ENCODE results near the gene THAP4.

Gene THAP4

DNA sequence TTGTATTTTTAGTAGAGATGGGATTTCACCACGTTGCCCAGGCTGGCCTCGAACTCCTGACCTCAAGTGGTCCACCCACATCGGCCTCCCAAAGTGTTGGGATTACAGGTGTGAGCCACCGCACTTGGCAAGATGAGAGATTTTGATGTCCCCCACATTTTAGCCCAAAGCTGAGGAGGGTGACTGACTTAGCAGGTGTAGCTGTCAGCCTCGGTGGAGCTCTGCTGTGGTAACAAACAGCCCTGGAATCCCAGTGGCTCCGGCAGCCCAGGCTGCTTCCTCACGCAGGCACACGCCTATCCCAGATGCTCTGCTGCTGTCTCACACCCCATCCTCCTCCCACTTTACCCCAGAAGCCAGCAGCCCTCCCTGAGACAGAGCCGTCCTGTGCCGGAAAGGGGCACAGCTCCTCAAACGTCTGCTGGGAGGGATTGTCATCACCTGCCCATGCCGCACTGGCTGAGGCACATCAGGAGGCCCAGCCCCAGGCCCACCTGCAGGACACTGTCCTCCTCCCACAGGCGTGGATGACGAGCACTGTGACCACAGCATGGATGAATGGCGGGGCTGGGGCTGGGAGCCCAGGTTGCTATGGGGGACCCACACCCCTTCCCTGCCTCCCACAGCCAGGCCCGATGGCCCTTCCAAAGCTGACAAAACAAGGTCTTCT lies 89.0 kb downstream of the THAP4 start:
- no peaks in the 10 kb centered on the region for H3K4me1 ChIP-seq (ENCODE audit: control extremely low read depth in 1 of 4, control insufficient read depth in 4 of 4, insufficient read depth in 4 of 4, low read length in 3 of 4)
- CTCF ChIA-PET: interaction anchor here (1.4 kb wide), 1 partner anchor 9 kb away, joined by 4 read pairs; no protein-coding TSS in a partner anchor
- no peak overlapping the region for H3K4me3 ChIP-seq (ENCODE audit: control insufficient read depth in 1 of 7, extremely low read depth in 1 of 7, insufficient read depth in 4 of 7, low read depth in 2 of 7, low read length in 6 of 7)
- no peak for DNase-seq
- no peak overlapping the region for H3K27ac ChIP-seq (ENCODE audit: insufficient read depth in 1 of 2, low read depth in 1 of 2, low read length in 2 of 2, poor library complexity in 1 of 2, severe bottlenecking in 2 of 2)
- WGBS (ENCODE audit: insufficient coverage): 96% methylated on average over 12 of the region's 16 CpGs
- H3K36me3 ChIP-seq (ENCODE audit: control insufficient read depth in 4 of 4, insufficient read depth in 4 of 4, low read length in 3 of 4): no peaks in the 10 kb centered on the region
- POLR2A ChIA-PET: no interaction called here
- peaks cover 0 to 94% (median 37%) of the 10 kb centered on the region in 5 experiments for H3K27me3 ChIP-seq (replicated peaks in 2 of 5; ENCODE audit: control insufficient read depth in 4 of 5, insufficient read depth in 5 of 5, low read length in 4 of 5)
- H3K9me3 ChIP-seq (ENCODE audit: control extremely low read depth in 1 of 5, control insufficient read depth in 4 of 5, insufficient read depth in 2 of 5, low read depth in 1 of 5, low read length in 4 of 5): no peaks in the 10 kb centered on the region

DNA sequence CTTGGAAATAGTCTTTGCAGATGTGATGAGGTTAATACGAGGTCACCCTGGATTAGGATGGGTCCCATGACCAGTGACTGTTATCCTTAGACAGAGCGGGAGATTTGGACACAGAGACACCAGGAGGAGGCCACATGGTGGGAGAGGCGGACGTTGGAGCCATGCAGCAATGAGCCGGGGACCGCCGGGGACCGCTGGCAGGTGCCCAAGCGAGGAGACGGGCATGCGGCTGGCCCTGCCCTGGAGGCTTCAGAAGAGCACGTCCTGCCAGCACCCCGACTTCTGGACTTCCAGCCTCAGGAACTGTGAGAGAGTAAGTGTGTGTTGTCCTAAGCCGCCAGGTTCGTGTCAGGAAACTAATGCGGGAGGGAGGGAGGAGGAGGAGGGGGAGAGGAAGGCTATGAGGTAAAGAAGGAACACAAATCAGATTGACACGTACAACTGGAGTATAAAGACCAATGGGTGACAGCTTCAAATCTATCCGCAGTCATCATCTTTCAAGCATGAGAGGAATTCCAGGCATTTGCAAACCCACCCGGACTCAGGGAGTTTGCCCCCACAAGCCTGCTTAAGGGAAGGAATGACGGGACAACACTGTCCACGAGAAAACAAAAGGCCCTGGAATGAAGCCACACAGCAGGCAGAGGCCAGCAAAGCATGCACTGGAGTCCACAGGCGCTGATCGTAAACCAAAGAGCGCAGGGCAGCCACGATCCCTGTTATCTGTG lies 90.0 kb downstream of the THAP4 start:
- H3K9me3 ChIP-seq (ENCODE audit: control extremely low read depth in 1 of 5, control insufficient read depth in 4 of 5, insufficient read depth in 2 of 5, low read depth in 1 of 5, low read length in 4 of 5): no peaks in the 10 kb centered on the region
- POLR2A ChIA-PET: no interaction called here
- 25% methylated on average over 14 of the region's 25 CpGs for WGBS (ENCODE audit: insufficient coverage)

DNA sequence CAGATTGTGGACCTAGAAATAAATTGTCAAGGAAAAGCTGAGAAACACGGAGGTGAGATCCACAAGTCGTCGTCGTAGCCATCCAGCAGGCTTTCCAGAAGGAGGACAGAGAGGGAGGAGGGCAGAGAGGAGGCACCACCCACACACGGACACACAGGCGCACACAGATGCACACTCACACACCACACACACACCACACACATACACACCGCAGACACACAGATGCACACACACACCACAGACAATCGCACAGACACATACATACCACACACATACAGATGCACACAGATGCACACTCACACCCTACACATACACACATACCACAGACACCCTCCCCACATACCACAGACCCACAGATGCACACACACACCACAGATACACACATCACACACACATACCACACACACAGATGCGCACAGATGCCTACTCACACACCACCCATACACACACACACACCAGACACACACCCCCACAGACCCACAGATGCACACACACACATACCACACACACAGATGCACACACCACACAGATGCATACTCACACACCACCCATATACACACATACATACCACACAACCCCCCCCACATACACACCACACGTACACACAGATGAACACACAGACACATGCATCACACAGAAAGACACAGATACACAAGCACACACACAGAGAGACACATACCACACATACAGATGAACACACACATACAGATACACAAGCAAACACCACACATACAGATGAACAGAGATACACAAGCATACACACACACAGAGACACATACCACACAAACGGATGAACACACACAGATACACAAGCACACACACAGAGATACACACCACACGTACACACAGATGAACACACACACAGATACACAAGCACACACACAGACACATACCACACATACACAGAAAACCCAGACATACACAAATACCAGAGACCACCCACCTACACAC lies 91.2 kb downstream of the THAP4 start:
- Histone ChIP-seq H3K9me3 (ENCODE audit: control extremely low read depth in 1 of 5, control insufficient read depth in 4 of 5, insufficient read depth in 2 of 5, low read depth in 1 of 5, low read length in 4 of 5) (no peaks in the 10 kb centered on the region), H3K27me3 (replicated peaks in 2 of 5; ENCODE audit: control insufficient read depth in 4 of 5, insufficient read depth in 5 of 5, low read length in 4 of 5) (peaks cover 0 to 92% (median 37%) of the 10 kb centered on the region in 5 experiments), H3K4me1 (ENCODE audit: control extremely low read depth in 1 of 4, control insufficient read depth in 4 of 4, insufficient read depth in 4 of 4, low read length in 3 of 4) (peaks cover 0 to 11% (median 8%) of the 10 kb centered on the region in 4 experiments), H3K4me3 (ENCODE audit: control insufficient read depth in 1 of 7, extremely low read depth in 1 of 7, insufficient read depth in 4 of 7, low read depth in 2 of 7, low read length in 6 of 7) (no peak overlapping the region), H3K27ac (ENCODE audit: insufficient read depth in 1 of 2, low read depth in 1 of 2, low read length in 2 of 2, poor library complexity in 1 of 2, severe bottlenecking in 2 of 2) (no peak overlapping the region), H3K36me3 (ENCODE audit: control insufficient read depth in 4 of 4, insufficient read depth in 4 of 4, low read length in 3 of 4) (no peaks in the 10 kb centered on the region)
- CTCF ChIA-PET: no interaction called here
- 87% methylated on average over 5 of the region's 12 CpGs for WGBS (ENCODE audit: insufficient coverage)
- no peak for DNase-seq
- POLR2A ChIA-PET: no interaction called here

More for the DNA sequence above, 90.0 kb downstream of the THAP4 start:
- no peaks in the 10 kb centered on the region for H3K36me3 ChIP-seq (ENCODE audit: control insufficient read depth in 4 of 4, insufficient read depth in 4 of 4, low read length in 3 of 4)
- H3K4me3 ChIP-seq (ENCODE audit: control insufficient read depth in 1 of 7, extremely low read depth in 1 of 7, insufficient read depth in 4 of 7, low read depth in 2 of 7, low read length in 6 of 7): no peak overlapping the region
- CTCF ChIA-PET: no interaction called here
- H3K4me1 ChIP-seq (ENCODE audit: control extremely low read depth in 1 of 4, control insufficient read depth in 4 of 4, insufficient read depth in 4 of 4, low read length in 3 of 4): no peaks in the 10 kb centered on the region
- no peak for DNase-seq
- H3K27me3 ChIP-seq (replicated peaks in 2 of 5; ENCODE audit: control insufficient read depth in 4 of 5, insufficient read depth in 5 of 5, low read length in 4 of 5): peaks cover 0 to 94% (median 42%) of the 10 kb centered on the region in 5 experiments
- no peak overlapping the region for H3K27ac ChIP-seq (ENCODE audit: insufficient read depth in 1 of 2, low read depth in 1 of 2, low read length in 2 of 2, poor library complexity in 1 of 2, severe bottlenecking in 2 of 2)

DNA sequence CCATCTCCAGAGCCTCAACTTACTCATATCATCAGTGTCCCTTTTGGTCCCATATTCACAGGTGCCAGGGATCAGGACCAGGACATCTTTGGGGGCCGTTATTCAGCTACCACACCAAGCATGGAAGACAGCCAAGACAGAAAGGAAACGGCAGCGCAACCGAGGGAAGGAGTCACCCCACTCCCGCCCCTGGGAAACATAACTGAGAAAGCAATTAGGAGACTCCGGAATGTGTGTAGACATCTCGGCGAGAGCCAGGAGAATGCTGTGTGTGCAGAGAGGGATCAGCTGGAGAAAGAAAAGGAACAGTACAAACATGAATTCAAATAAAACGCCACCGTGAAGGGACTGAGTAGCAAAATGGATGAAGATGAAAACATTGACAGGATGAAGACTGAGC lies 91.9 kb downstream of the THAP4 start:
- CTCF ChIA-PET: no interaction called here
- 88% methylated on average over 7 of the region's 10 CpGs for WGBS (ENCODE audit: insufficient coverage)
- Histone ChIP-seq H3K36me3 (ENCODE audit: control insufficient read depth in 4 of 4, insufficient read depth in 4 of 4, low read length in 3 of 4) (no peaks in the 10 kb centered on the region), H3K9me3 (ENCODE audit: control extremely low read depth in 1 of 5, control insufficient read depth in 4 of 5, insufficient read depth in 2 of 5, low read depth in 1 of 5, low read length in 4 of 5) (no peaks in the 10 kb centered on the region), H3K4me3 (ENCODE audit: control insufficient read depth in 1 of 7, extremely low read depth in 1 of 7, insufficient read depth in 4 of 7, low read depth in 2 of 7, low read length in 6 of 7) (no peak overlapping the region), H3K27ac (ENCODE audit: insufficient read depth in 1 of 2, low read depth in 1 of 2, low read length in 2 of 2, poor library complexity in 1 of 2, severe bottlenecking in 2 of 2) (no peak overlapping the region), H3K27me3 (replicated peaks in 2 of 5; ENCODE audit: control insufficient read depth in 4 of 5, insufficient read depth in 5 of 5, low read length in 4 of 5) (peaks cover 0 to 92% (median 35%) of the 10 kb centered on the region in 5 experiments), H3K4me1 (ENCODE audit: control extremely low read depth in 1 of 4, control insufficient read depth in 4 of 4, insufficient read depth in 4 of 4, low read length in 3 of 4) (peaks cover 0 to 15% (median 12%) of the 10 kb centered on the region in 4 experiments)
- no peak for DNase-seq
- POLR2A ChIA-PET: no interaction called here

DNA sequence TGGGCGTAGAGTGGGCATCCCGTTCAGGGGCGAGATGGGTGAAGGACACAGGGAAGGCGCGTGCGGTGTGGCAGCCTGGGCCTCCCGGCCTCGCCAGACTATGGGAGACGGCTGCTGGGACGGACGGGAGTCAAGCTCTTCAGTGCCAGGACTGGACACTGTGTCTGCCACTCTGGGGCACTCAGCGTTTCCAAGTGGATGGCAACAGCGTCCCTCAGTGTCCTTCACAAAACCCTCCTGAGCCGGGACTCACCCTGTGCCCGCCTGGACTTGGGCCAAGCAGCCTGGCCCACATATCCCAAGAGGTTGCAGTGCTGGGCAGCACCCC lies 94.7 kb downstream of the THAP4 start:
- H3K4me1 ChIP-seq (ENCODE audit: control extremely low read depth in 1 of 4, control insufficient read depth in 4 of 4, insufficient read depth in 4 of 4, low read length in 3 of 4): peaks cover 0 to 15% (median 12%) of the 10 kb centered on the region in 4 experiments
- ChIA-PET POLR2A (no interaction called here), CTCF (interaction anchor here (1.5 kb wide), 1 partner anchor 14 kb away, joined by 3 read pairs; no protein-coding TSS in a partner anchor)
- 83% methylated on average over 14 of the region's 15 CpGs for whole genome bisulfite sequencing (ENCODE audit: insufficient coverage)
- peaks cover 0 to 79% (median 35%) of the 10 kb centered on the region in 5 experiments for H3K27me3 ChIP-seq (replicated peaks in 2 of 5; ENCODE audit: control insufficient read depth in 4 of 5, insufficient read depth in 5 of 5, low read length in 4 of 5)
- no peak overlapping the region for H3K4me3 ChIP-seq (ENCODE audit: control insufficient read depth in 1 of 7, extremely low read depth in 1 of 7, insufficient read depth in 4 of 7, low read depth in 2 of 7, low read length in 6 of 7)
- no peak for DNase-seq
- H3K36me3 ChIP-seq (ENCODE audit: control insufficient read depth in 4 of 4, insufficient read depth in 4 of 4, low read length in 3 of 4): no peaks in the 10 kb centered on the region
- no peaks in the 10 kb centered on the region for H3K9me3 ChIP-seq (ENCODE audit: control extremely low read depth in 1 of 5, control insufficient read depth in 4 of 5, insufficient read depth in 2 of 5, low read depth in 1 of 5, low read length in 4 of 5)
- no peak overlapping the region for H3K27ac ChIP-seq (ENCODE audit: insufficient read depth in 1 of 2, low read depth in 1 of 2, low read length in 2 of 2, poor library complexity in 1 of 2, severe bottlenecking in 2 of 2)

DNA sequence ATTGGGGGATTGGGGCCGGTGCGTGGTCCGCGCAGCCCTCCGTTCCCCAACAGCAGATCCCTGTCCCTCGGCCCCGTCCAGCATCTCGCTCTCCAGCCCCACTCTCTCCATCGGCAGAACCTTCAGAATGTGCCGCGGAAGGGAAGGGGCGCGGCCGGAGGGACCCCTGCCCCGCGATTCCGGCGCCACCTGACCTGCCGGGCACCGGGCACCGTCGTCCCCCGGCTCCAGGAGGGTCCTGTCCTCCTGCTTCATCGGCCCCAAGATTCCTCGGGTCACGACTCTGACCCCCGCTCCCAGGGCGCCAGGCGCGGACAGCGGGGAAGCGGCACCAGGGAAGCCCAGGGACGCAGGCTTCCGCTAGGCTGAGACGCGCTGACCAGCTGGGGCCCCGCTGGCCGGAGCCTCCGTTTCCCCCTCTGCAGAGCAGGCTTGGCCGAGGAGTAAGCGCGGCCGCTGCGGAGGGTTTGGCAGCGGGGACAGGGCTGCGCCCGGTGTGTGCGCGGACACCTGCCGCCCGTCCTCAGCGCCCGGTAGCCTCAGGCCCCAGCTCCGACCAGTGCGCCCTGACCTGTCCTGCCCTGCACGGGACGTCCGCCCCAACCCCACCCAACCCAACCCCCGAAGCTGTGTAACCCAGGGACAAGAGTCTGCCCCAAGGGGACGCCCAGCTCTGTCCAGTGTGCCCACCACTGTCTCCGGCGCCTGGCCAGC lies 95.2 kb downstream of the THAP4 start:
- ChIA-PET CTCF (interaction anchor here (1.5 kb wide), 1 partner anchor 14 kb away, joined by 3 read pairs; no protein-coding TSS in a partner anchor), POLR2A (no interaction called here)
- no peak for DNase-seq
- Histone ChIP-seq H3K4me1 (ENCODE audit: control extremely low read depth in 1 of 4, control insufficient read depth in 4 of 4, insufficient read depth in 4 of 4, low read length in 3 of 4) (peaks cover 0 to 15% (median 12%) of the 10 kb centered on the region in 4 experiments), H3K4me3 (ENCODE audit: control insufficient read depth in 1 of 7, extremely low read depth in 1 of 7, insufficient read depth in 4 of 7, low read depth in 2 of 7, low read length in 6 of 7) (peak overlapping the region in 3 of 7 experiments; percentile 23 to 56 (median 42)), H3K9me3 (ENCODE audit: control extremely low read depth in 1 of 5, control insufficient read depth in 4 of 5, insufficient read depth in 2 of 5, low read depth in 1 of 5, low read length in 4 of 5) (no peaks in the 10 kb centered on the region), H3K27ac (ENCODE audit: insufficient read depth in 1 of 2, low read depth in 1 of 2, low read length in 2 of 2, poor library complexity in 1 of 2, severe bottlenecking in 2 of 2) (no peak overlapping the region), H3K27me3 (replicated peaks in 2 of 5; ENCODE audit: control insufficient read depth in 4 of 5, insufficient read depth in 5 of 5, low read length in 4 of 5) (peaks cover 0 to 74% (median 32%) of the 10 kb centered on the region in 5 experiments), H3K36me3 (ENCODE audit: control insufficient read depth in 4 of 4, insufficient read depth in 4 of 4, low read length in 3 of 4) (no peaks in the 10 kb centered on the region)
- 19% methylated on average over 43 of the region's 62 CpGs for WGBS (ENCODE audit: insufficient coverage)

All from common myeloid progenitor, CD34-positive (primary cell).